Liver (tissue), 9 donors: ENCODE measurements around the gene OMD. TPM values are rescaled to one million over a fixed set of nuclear protein-coding genes. Genes with fewer than 3 reads are reported as not detected.

Experiments used
- DNase-seq: peaks from one replicate; pipeline ENCODE4 v3.0.0-alpha.2; 2017; ENCODE audit warnings: low spot score
- H3K27ac ChIP-seq, 2 donors: one replicate each; pipeline ENCODE4 v1.7.0; 2013; ENCODE audit warnings: inconsistent platforms in 2 of 2, low read length in 2 of 2, control low read depth in 1 of 2, low read depth in 1 of 2, mild to moderate bottlenecking in 1 of 2
- H3K27me3 ChIP-seq, 4 donors: one replicate each; pipeline versions ENCODE4 v1.6.1 to v1.7.0; 2013; ENCODE audit warnings: low read length in 3 of 4, inconsistent platforms in 1 of 4, mild to moderate bottlenecking in 1 of 4, moderate library complexity in 1 of 4; ENCODE audit not compliant: control insufficient read depth in 4 of 4, insufficient read depth in 4 of 4
- H3K36me3 ChIP-seq, 4 donors: one replicate each; pipeline versions ENCODE4 v1.6.1 to v1.7.0; 2013; ENCODE audit warnings: low read length in 3 of 4, mild to moderate bottlenecking in 3 of 4, low read depth in 1 of 4, moderate library complexity in 1 of 4; ENCODE audit not compliant: control insufficient read depth in 4 of 4, insufficient read depth in 3 of 4
- H3K4me1 ChIP-seq, 4 donors: one replicate each; pipeline versions ENCODE4 v1.6.1 to v1.7.0; 2013; ENCODE audit warnings: low read length in 3 of 4, mild to moderate bottlenecking in 3 of 4, moderate library complexity in 1 of 4; ENCODE audit not compliant: control insufficient read depth in 4 of 4, insufficient read depth in 4 of 4
- H3K4me3 ChIP-seq, 3 donors: one replicate each; pipeline versions ENCODE4 v1.6.1 to v1.7.0; 2013; ENCODE audit warnings: low read length in 3 of 3, control low read depth in 1 of 3, low read depth in 1 of 3, mild to moderate bottlenecking in 1 of 3
- H3K9ac ChIP-seq, 2 donors: one replicate each; pipeline ENCODE4 v1.7.0; 2013; ENCODE audit warnings: low read length in 2 of 2, mild to moderate bottlenecking in 2 of 2, moderate library complexity in 2 of 2, control low read depth in 1 of 2, low read depth in 1 of 2
- H3K9me3 ChIP-seq, 4 donors: one replicate each; pipeline versions ENCODE4 v1.6.1 to v1.7.0; 2013; ENCODE audit warnings: low read length in 3 of 4; ENCODE audit not compliant: control insufficient read depth in 4 of 4
- EGR1 ChIP-seq, 2 donors: IDR thresholded peaks; 2 replicates each; pipeline ENCODE4 v1.6.1; 2016 to 2018; ENCODE audit warnings: antibody characterized with exemption in 2 of 2, low read depth in 2 of 2
- GABPA ChIP-seq, 2 donors: IDR thresholded peaks in 1 of 2; conservative IDR thresholded peaks in 1 of 2; 2 replicates each; pipeline ENCODE4 v1.6.1; 2016; ENCODE audit warnings: antibody characterized with exemption in 2 of 2, mild to moderate bottlenecking in 1 of 2, moderate library complexity in 1 of 2
- HNF4G ChIP-seq: IDR thresholded peaks from 2 replicates; pipeline ENCODE4 v1.6.1; 2016; ENCODE audit warnings: antibody characterized with exemption
- JUND ChIP-seq, 2 donors: IDR thresholded peaks; 2 replicates each; pipeline ENCODE4 v1.6.1; 2016; ENCODE audit warnings: antibody characterized with exemption in 2 of 2
- RAD21 ChIP-seq, 2 donors: IDR thresholded peaks; 2 replicates each; pipeline ENCODE4 v1.6.1; 2016; ENCODE audit warnings: antibody characterized with exemption in 2 of 2, mild to moderate bottlenecking in 2 of 2
- RXRA ChIP-seq, 2 donors: IDR thresholded peaks; 2 replicates each; pipeline ENCODE4 v1.6.1; 2017 to 2018; ENCODE audit warnings: antibody characterized with exemption in 2 of 2, mild to moderate bottlenecking in 1 of 2
- SP1 ChIP-seq: IDR thresholded peaks from 2 replicates; pipeline ENCODE4 v1.6.1; 2018; ENCODE audit warnings: antibody characterized with exemption, mild to moderate bottlenecking
- YY1 ChIP-seq: IDR thresholded peaks from 2 replicates; pipeline ENCODE4 v1.6.1; 2016; ENCODE audit warnings: antibody characterized with exemption, mild to moderate bottlenecking
- WGBS: extraction: QIAGEN DNeasy Blood & Tissue Kit; methylation state at CpG from one replicate; pipeline ENCODE4 v1.1.7; 2013; 5-methylcytosine and 5-hydroxymethylcytosine counted together
- polyA plus RNA-seq, 2 donors: library from polyadenylated mRNA; stranded (reverse) in 1 of 2; unstranded in 1 of 2; fragments of 200-250 nt in 1 of 2; fragments of >200 nt in 1 of 2; fragmentation: Nextera tagmentation in 1 of 2; extraction: Ambion mirVana in 1 of 2; gene quantifications; one replicate each; pipeline versions ENCODE4 v1.2.1 to v1.2.3, GENCODE V29; 2013 to 2015
- total RNA-seq, 2 donors: library from RNA; depleted of rRNA; stranded (reverse); fragments of >200 nt; gene quantifications; one replicate each; pipeline ENCODE4 v1.2.3, GENCODE V29; 2014
- TF ChIP-seq, protein P1 (sequence below): IDR thresholded peaks from 2 replicates; pipeline ENCODE4 v1.6.1; 2016; ENCODE audit warnings: antibody characterized with exemption
- TF ChIP-seq, protein P2 (sequence below): IDR thresholded peaks from 2 replicates; pipeline ENCODE4 v1.6.1; 2016; ENCODE audit warnings: antibody characterized with exemption, mild to moderate bottlenecking
- TF ChIP-seq, protein P3 (sequence below): IDR thresholded peaks from 2 replicates; pipeline ENCODE4 v1.6.1; 2016; ENCODE audit warnings: antibody characterized with exemption
- TF ChIP-seq, protein P4 (sequence below): fragments of 150-350 bp; IDR thresholded peaks from 2 replicates; pipeline ENCODE4 v1.5.1; 2017; ENCODE audit warnings: improper control_type of control experiment, low read depth, low read length; ENCODE audit not compliant: missing input control
- donor health status: healthy.
- donor health status: healthy.
- donor health status: healthy.
- donor health status: healthy.
- donor health status: healthy.

OMD gene, protein sequence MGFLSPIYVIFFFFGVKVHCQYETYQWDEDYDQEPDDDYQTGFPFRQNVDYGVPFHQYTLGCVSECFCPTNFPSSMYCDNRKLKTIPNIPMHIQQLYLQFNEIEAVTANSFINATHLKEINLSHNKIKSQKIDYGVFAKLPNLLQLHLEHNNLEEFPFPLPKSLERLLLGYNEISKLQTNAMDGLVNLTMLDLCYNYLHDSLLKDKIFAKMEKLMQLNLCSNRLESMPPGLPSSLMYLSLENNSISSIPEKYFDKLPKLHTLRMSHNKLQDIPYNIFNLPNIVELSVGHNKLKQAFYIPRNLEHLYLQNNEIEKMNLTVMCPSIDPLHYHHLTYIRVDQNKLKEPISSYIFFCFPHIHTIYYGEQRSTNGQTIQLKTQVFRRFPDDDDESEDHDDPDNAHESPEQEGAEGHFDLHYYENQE
- total RNA-seq = under 1 TPM in 1 of 2 donors, not detected in 1; 0.75 TPM
- under 1 TPM; 0.28 to 0.52 TPM for polyA plus RNA-seq

DNA sequence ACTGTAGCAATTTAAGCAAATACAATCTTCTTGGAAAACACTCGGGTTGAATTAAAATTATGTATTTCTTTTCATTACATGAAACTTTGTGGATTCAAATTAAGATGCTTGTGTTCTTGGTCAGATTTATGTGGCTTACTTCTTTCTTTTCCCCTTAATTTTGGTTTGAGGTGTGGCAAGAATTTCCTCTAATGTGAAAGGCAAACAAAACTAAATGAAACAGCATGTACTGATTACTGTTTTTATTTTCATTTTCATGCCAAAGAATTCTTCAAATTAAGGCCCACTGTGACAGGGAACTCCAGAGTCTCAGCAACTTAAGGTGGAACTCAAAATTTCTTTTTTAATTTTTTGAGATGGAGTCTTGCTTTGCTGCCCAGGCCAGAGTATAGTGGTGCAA is at the start of gene OMD:
Gene OMD, minus strand, starts transcription at position 132 of the 400 bp plus-strand sequence. CDS start 6,913 bp downstream, outside the sequence.
- no peak for DNase-seq
- Histone ChIP-seq H3K4me3 (no peak within 1 kb of the TSS), H3K27ac (no peak within 1 kb of the TSS), H3K36me3 (no peaks in the 10 kb centered on the region), H3K4me1 (no peaks in the 10 kb centered on the region), H3K9ac (no peak within 1 kb of the TSS), H3K9me3 (no peaks in the 10 kb centered on the region), H3K27me3 (no peaks in the 10 kb centered on the region)
- 87% methylated on average over 1 of the region's 1 CpG for WGBS
- TF ChIP-seq, protein P1, sequence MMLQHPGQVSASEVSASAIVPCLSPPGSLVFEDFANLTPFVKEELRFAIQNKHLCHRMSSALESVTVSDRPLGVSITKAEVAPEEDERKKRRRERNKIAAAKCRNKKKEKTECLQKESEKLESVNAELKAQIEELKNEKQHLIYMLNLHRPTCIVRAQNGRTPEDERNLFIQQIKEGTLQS = no peak
- TF ChIP-seq, protein P2, sequence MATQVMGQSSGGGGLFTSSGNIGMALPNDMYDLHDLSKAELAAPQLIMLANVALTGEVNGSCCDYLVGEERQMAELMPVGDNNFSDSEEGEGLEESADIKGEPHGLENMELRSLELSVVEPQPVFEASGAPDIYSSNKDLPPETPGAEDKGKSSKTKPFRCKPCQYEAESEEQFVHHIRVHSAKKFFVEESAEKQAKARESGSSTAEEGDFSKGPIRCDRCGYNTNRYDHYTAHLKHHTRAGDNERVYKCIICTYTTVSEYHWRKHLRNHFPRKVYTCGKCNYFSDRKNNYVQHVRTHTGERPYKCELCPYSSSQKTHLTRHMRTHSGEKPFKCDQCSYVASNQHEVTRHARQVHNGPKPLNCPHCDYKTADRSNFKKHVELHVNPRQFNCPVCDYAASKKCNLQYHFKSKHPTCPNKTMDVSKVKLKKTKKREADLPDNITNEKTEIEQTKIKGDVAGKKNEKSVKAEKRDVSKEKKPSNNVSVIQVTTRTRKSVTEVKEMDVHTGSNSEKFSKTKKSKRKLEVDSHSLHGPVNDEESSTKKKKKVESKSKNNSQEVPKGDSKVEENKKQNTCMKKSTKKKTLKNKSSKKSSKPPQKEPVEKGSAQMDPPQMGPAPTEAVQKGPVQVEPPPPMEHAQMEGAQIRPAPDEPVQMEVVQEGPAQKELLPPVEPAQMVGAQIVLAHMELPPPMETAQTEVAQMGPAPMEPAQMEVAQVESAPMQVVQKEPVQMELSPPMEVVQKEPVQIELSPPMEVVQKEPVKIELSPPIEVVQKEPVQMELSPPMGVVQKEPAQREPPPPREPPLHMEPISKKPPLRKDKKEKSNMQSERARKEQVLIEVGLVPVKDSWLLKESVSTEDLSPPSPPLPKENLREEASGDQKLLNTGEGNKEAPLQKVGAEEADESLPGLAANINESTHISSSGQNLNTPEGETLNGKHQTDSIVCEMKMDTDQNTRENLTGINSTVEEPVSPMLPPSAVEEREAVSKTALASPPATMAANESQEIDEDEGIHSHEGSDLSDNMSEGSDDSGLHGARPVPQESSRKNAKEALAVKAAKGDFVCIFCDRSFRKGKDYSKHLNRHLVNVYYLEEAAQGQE = no peak
- no peak for TF ChIP-seq RXRA (IDR thresholded peaks at IDR 0.05)
- TF ChIP-seq GABPA (IDR thresholded peaks at IDR 0.05 in 1 of 2, conservative IDR thresholded peaks at IDR 0.05 in 1 of 2) = no peak
- no peak for TF ChIP-seq HNF4G
- no peak for TF ChIP-seq YY1

DNA sequence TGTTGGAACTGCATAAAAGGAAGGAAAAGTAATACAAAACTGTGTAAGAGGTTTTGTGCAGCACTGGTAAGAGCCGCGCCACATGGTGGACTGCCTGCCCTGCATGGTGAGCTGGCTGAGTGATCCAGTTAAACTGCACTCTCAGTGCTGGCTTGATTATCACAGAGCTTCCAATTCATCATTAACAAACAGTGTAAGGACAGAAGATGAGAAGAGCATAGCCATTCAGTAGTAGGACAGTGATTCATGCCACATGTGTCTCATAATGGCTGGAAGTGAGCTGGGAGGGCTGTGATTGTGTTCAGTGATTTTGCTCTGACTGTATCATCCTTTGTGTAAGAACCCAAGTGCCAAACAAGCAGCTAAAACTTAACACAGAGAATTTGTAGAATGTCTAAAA is 43.9 kb upstream of the OMD start:
- Histone ChIP-seq H3K27me3 (no peaks in the 10 kb centered on the region), H3K27ac (no peak overlapping the region), H3K36me3 (no peaks in the 10 kb centered on the region), H3K9ac (no peak overlapping the region), H3K4me1 (no peaks in the 10 kb centered on the region), H3K9me3 (no peaks in the 10 kb centered on the region), H3K4me3 (no peak overlapping the region)
- WGBS = 97% methylated on average over 2 of the region's 2 CpGs
- DNase-seq = no peak
- TF ChIP-seq, protein P3, sequence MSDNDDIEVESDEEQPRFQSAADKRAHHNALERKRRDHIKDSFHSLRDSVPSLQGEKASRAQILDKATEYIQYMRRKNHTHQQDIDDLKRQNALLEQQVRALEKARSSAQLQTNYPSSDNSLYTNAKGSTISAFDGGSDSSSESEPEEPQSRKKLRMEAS = no peak
- TF ChIP-seq SP1 (no peak), JUND (IDR thresholded peaks at IDR 0.05) (no peak), EGR1 (IDR thresholded peaks at IDR 0.05; ENCODE audit: low read depth in 2 of 2) (no peak), HNF4G (no peak), RAD21 (IDR thresholded peaks at IDR 0.05) (no peak)
- TF ChIP-seq, protein P1 = no peak
- TF ChIP-seq, protein P4, sequence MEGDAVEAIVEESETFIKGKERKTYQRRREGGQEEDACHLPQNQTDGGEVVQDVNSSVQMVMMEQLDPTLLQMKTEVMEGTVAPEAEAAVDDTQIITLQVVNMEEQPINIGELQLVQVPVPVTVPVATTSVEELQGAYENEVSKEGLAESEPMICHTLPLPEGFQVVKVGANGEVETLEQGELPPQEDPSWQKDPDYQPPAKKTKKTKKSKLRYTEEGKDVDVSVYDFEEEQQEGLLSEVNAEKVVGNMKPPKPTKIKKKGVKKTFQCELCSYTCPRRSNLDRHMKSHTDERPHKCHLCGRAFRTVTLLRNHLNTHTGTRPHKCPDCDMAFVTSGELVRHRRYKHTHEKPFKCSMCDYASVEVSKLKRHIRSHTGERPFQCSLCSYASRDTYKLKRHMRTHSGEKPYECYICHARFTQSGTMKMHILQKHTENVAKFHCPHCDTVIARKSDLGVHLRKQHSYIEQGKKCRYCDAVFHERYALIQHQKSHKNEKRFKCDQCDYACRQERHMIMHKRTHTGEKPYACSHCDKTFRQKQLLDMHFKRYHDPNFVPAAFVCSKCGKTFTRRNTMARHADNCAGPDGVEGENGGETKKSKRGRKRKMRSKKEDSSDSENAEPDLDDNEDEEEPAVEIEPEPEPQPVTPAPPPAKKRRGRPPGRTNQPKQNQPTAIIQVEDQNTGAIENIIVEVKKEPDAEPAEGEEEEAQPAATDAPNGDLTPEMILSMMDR = no peak
